ENCODE results near the gene ZNF845. TPM values are rescaled to one million over a fixed set of nuclear protein-coding genes. Genes with fewer than 3 reads are reported as not detected.
"Not testable (repeated sequence)": the region's sequence is repeated elsewhere in the genome, so short reads cannot be mapped to it uniquely, and the experiment has no call there.

Gene ZNF845
- total RNA-seq, 2 experiments from 2014 or later = 7.5 to 8.0 TPM

DNA sequence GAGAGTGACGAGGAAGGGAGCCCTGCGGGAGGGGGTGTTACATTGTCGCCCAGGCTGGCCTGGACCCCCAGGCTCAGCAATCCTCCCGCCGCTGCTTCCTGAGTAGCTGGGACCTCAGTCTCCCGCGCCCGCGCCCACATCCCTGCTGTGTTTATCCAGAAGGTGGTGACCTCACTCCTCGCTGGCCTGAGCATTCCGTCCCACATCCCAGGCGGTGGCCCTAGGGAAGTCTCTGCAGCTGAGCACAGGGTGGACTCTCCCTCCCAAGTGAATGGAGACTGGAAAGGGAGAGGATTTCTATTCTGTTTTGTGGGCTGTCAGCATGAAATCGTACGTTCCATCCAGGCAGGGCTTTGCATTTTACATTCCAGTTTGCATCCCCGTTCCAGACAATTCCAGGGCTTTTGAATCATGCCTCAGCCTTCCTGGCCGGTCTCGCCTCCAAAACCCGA, 61.0 kb downstream of the ZNF845 start:
- H3K4me1 Mint-ChIP-seq (ENCODE audit: low read depth) = peaks cover 30% of the 10 kb centered on the region
- POLR2A ChIA-PET = interaction anchor here (0.6 to 1.0 kb wide), 3 partner anchors 26 to 126 kb away, joined by 3 to 4 read pairs (median 3); no protein-coding TSS in a partner anchor
- H3K36me3 Mint-ChIP-seq (ENCODE audit: low read depth) = peaks cover 66% of the 10 kb centered on the region
- peaks cover 14 to 33% of the 10 kb centered on the region in 2 experiments for H3K9me3 ChIP-seq (ENCODE audit: control insufficient read depth in 1 of 2, insufficient read depth in 1 of 2, low read length in 2 of 2)
- peak overlapping the region; percentile 93 for H3K27ac Mint-ChIP-seq
- H3K4me1 ChIP-seq (ENCODE audit: insufficient read depth, low read length) = peaks cover 13% of the 10 kb centered on the region
- TF ChIP-seq, protein P1, sequence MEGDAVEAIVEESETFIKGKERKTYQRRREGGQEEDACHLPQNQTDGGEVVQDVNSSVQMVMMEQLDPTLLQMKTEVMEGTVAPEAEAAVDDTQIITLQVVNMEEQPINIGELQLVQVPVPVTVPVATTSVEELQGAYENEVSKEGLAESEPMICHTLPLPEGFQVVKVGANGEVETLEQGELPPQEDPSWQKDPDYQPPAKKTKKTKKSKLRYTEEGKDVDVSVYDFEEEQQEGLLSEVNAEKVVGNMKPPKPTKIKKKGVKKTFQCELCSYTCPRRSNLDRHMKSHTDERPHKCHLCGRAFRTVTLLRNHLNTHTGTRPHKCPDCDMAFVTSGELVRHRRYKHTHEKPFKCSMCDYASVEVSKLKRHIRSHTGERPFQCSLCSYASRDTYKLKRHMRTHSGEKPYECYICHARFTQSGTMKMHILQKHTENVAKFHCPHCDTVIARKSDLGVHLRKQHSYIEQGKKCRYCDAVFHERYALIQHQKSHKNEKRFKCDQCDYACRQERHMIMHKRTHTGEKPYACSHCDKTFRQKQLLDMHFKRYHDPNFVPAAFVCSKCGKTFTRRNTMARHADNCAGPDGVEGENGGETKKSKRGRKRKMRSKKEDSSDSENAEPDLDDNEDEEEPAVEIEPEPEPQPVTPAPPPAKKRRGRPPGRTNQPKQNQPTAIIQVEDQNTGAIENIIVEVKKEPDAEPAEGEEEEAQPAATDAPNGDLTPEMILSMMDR (IDR thresholded peaks at IDR 0.05) = no peak
- H3K27me3 ChIP-seq (ENCODE audit: control insufficient read depth in 1 of 2, insufficient read depth in 2 of 2, low read length in 2 of 2) = no peaks in the 10 kb centered on the region
- H3K4me3 Mint-ChIP-seq = peak overlapping the region; percentile 93
- no peak overlapping the region for H3K27ac ChIP-seq (ENCODE audit: low read depth in 1 of 2, low read length in 2 of 2)
- peak in 1 of 14 experiments; percentile 4 for DNase-seq
- peaks cover 15% of the 10 kb centered on the region for H3K36me3 ChIP-seq (ENCODE audit: insufficient read depth, low read length)
- H3K9me3 Mint-ChIP-seq = peaks cover 4% of the 10 kb centered on the region
- ATAC-seq (ENCODE audit: poor library complexity) = no peak
- intact Hi-C loops (cut with DNase I, micrococcal nuclease) = loop anchor here (2.0 to 10.0 kb wide), 5 partner anchors 30 to 290 kb away; partner anchors contain the start of genes ZNF160 (in 1 of the 2), ZNF525 (in 1 of the 2), ZNF665 (in 1 of the 2) and ZNF761 (in 1 of the 2)
- CTCF ChIA-PET = no interaction called here
- H3K4me3 ChIP-seq (ENCODE audit: low read length) = peak overlapping the region; percentile 77
- no peaks in the 10 kb centered on the region for H3K27me3 Mint-ChIP-seq

DNA sequence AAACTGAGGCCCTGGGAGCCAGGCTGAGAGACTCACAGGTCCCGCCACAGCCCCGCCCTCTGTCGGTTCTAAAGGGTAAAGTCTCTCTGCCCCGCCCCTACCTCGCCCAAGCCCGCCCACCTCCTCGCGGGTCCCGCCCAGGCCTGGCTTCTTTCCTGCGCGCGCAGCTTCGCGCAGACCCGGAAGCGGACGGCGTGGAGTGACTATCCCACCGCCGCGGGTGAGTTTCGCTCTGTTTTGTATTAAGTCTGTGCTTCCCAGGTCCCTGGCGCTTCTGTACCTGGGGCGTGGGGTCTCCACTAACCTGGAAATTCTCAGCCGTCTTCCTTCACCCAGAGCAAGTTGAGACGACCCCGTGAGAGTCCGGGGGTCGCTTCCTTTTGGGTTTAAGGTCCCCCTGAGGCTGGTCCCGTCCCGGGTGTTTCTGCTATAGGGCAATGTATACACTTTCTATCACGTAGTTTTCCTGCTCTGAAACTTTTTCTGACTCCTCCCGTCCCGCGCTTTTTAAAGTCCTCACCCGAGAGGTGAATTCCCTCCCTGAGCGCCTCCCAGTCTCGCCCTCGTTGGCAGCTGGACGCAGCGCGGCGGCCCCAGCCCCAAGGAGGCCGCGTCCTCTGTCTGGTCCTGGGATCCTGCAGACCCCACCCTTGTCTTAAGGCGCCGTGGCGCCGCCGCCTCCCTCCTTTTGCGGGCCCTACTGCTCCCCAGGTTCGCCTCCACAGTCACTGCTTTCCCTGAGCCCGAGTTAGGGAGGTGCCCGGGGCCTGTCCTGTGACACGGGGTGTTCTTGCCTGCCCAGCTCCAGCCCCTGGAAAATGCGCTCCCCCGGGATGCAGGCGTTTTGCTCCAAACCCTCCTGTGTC, 61.7 kb downstream of the ZNF845 start, which contains the start of gene ZNF765:
Gene ZNF765 (plus strand): TSS at position 176 of the 866 bp plus-strand sequence. CDS start 2,867 bp downstream, outside the sequence.
- Mint-ChIP-seq H3K9me3 (no peaks in the 10 kb centered on the region), H3K27ac (peak within 1 kb of the TSS; percentile 93), H3K4me1 (ENCODE audit: low read depth) (peaks cover 33% of the 10 kb centered on the region), H3K27me3 (no peaks in the 10 kb centered on the region), H3K4me3 (peak within 1 kb of the TSS; percentile 93), H3K36me3 (ENCODE audit: low read depth) (peaks cover 67% of the 10 kb centered on the region)
- TF ChIP-seq, protein P1 (IDR thresholded peaks at IDR 0.05) = peak; percentile 56
- ChIA-PET POLR2A (interaction anchor here (0.6 to 1.0 kb wide), 3 partner anchors 27 to 125 kb away, joined by 3 to 4 read pairs (median 3); no protein-coding TSS in a partner anchor), CTCF (interaction anchor here (1.2 to 1.6 kb wide), 2 partner anchors 30 to 200 kb away, joined by 4 to 5 read pairs; no protein-coding TSS in a partner anchor)
- ATAC-seq (ENCODE audit: poor library complexity) (peak; percentile 97), DNase-seq (peak; percentile 93 to 99 (median 96))
- Histone ChIP-seq H3K27me3 (ENCODE audit: control insufficient read depth in 1 of 2, insufficient read depth in 2 of 2, low read length in 2 of 2) (no peaks in the 10 kb centered on the region), H3K27ac (ENCODE audit: low read depth in 1 of 2, low read length in 2 of 2) (peak within 1 kb of the TSS; percentile 35 to 65), H3K36me3 (ENCODE audit: insufficient read depth, low read length) (peaks cover 22% of the 10 kb centered on the region), H3K4me3 (ENCODE audit: low read length) (peak within 1 kb of the TSS; percentile 77), H3K9me3 (ENCODE audit: control insufficient read depth in 1 of 2, insufficient read depth in 1 of 2, low read length in 2 of 2) (peaks cover 7 to 26% of the 10 kb centered on the region in 2 experiments), H3K4me1 (ENCODE audit: insufficient read depth, low read length) (peaks cover 13% of the 10 kb centered on the region)
- intact Hi-C loops (cut with DNase I, micrococcal nuclease) = loop anchor here (1.0 to 10.0 kb wide), 8 partner anchors 30 to 290 kb away; partner anchors contain the start of genes ZNF525 (in 2 of the 2), ZNF761 (in 2 of the 2), ZNF160 (in 1 of the 2) and ZNF665 (in 1 of the 2)

DNA sequence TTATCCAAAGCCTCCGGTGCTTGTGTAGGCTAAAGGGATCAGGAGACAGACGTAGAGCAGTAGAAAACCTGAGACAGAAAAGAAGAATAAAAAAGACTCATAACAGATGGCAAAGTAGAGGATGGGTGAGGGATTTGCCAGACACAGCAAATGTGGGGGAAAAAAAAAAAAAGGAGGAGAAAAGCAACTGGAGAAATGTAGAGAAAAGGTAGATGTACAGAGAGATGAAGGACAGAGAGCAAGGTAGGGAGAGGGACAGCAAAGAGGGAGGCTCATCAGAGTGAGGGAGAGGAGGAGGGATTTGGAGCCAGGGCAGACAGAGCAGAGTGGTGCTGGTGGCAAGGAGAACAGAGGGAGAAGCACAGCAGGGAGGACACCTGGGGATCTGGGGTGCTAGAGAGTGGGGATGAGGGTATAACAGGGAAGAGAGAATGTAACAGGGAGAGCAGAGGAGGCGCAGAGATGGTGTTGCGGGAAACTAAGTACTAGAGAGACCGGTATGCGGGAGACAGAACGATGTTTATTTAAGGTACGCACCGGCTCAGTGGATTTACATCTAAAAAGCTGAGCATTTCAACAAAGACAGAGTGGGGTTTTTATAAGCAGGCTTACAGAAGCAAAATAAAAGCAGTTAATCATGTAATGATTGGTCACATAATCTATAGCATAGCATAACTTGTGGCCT, 62.4 kb downstream of the ZNF845 start:
- H3K27ac ChIP-seq (ENCODE audit: low read depth in 1 of 2, low read length in 2 of 2) = peak overlapping the region; percentile 35 to 65
- ATAC-seq (ENCODE audit: poor library complexity); POLR2A ChIA-PET; DNase-seq; H3K27me3 Mint-ChIP-seq; H3K27me3 ChIP-seq (ENCODE audit: control insufficient read depth in 1 of 2, insufficient read depth in 2 of 2, low read length in 2 of 2); H3K9me3 Mint-ChIP-seq: not testable (repeated sequence)
- Mint-ChIP-seq H3K4me1 (ENCODE audit: low read depth) (peaks cover 35% of the 10 kb centered on the region), H3K4me3 (peak overlapping the region; percentile 93), H3K27ac (peak overlapping the region; percentile 93), H3K36me3 (ENCODE audit: low read depth) (peaks cover 67% of the 10 kb centered on the region)
- peak overlapping the region; percentile 77 for H3K4me3 ChIP-seq (ENCODE audit: low read length)
- H3K4me1 ChIP-seq (ENCODE audit: insufficient read depth, low read length) = peaks cover 13% of the 10 kb centered on the region
- intact Hi-C loops (cut with DNase I, micrococcal nuclease) = loop anchor here (1.0 to 10.0 kb wide), 8 partner anchors 31 to 291 kb away; partner anchors contain the start of genes ZNF525 (in 2 of the 2), ZNF761 (in 2 of the 2), ZNF160 (in 1 of the 2) and ZNF665 (in 1 of the 2)
- H3K9me3 ChIP-seq (ENCODE audit: control insufficient read depth in 1 of 2, insufficient read depth in 1 of 2, low read length in 2 of 2) = peaks cover 0 to 26% of the 10 kb centered on the region in 2 experiments
- CTCF ChIA-PET = interaction anchor here (1.2 to 1.6 kb wide), 2 partner anchors 29 to 201 kb away, joined by 4 to 5 read pairs; no protein-coding TSS in a partner anchor
- H3K36me3 ChIP-seq (ENCODE audit: insufficient read depth, low read length) = peaks cover 30% of the 10 kb centered on the region
